GM12878 (cell line): ENCODE data around the gene NUAK2. TPM values are rescaled to one million over a fixed set of nuclear protein-coding genes. Genes with fewer than 3 reads are reported as not detected.

Experiments used
- BRCA1 ChIP-seq: IDR thresholded peaks from 2 replicates; pipeline ENCODE4 v1.6.1; 2011; ENCODE audit warnings: low read depth, low read length, improper control_type of control experiment
- EZH2 ChIP-seq: IDR thresholded peaks from 2 replicates; pipeline ENCODE4 v1.6.1; 2012; ENCODE audit warnings: low read depth, mild to moderate bottlenecking, control low read depth, inconsistent platforms, low read length, borderline replicate concordance; ENCODE audit not compliant: control insufficient read depth
- HDAC2 ChIP-seq: fragments of 200-600 bp; sonication (generic); IDR thresholded peaks from 2 replicates; pipeline ENCODE4 v1.6.1; 2017
- IKZF1 ChIP-seq: fragments of 450-650 bp; conservative IDR thresholded peaks from 2 replicates; pipeline ENCODE4 v1.6.1; 2017; ENCODE audit warnings: antibody characterized with exemption, mild to moderate bottlenecking
- KLF5 ChIP-seq: fragments of 450-650 bp; IDR thresholded peaks from 2 replicates; pipeline ENCODE4 v1.6.1; 2014; ENCODE audit warnings: mild to moderate bottlenecking; ENCODE audit not compliant: partially characterized antibody
- MEF2B ChIP-seq: fragments of 450-650 bp; IDR thresholded peaks from 2 replicates; pipeline ENCODE4 v1.6.1; 2018; ENCODE audit warnings: mild to moderate bottlenecking, moderate library complexity; ENCODE audit not compliant: partially characterized antibody, poor library complexity, severe bottlenecking
- MYB ChIP-seq: fragments of 150-350 bp; IDR thresholded peaks from 2 replicates; pipeline ENCODE4 v1.6.1; 2014; ENCODE audit warnings: mild to moderate bottlenecking, low read depth, low read length, borderline replicate concordance
- NFYA ChIP-seq: IDR thresholded peaks from 2 replicates; pipeline ENCODE4 v1.6.1; 2011; ENCODE audit warnings: low read depth, mild to moderate bottlenecking, low read length, improper control_type of control experiment, borderline replicate concordance
- NFYB ChIP-seq: IDR thresholded peaks from 2 replicates; pipeline ENCODE4 v1.6.1; 2011; ENCODE audit warnings: low read depth, mild to moderate bottlenecking, low read length, improper control_type of control experiment, moderate library complexity; ENCODE audit not compliant: insufficient read depth
- POU2F2 ChIP-seq: IDR thresholded peaks from 3 replicates; pipeline ENCODE4 v1.6.1; 2011; ENCODE audit warnings: low read depth, mild to moderate bottlenecking, low read length, borderline replicate concordance
- RCOR1 ChIP-seq: conservative IDR thresholded peaks from 2 replicates; pipeline ENCODE4 v1.6.1; 2012; ENCODE audit warnings: low read depth, low read length, improper control_type of control experiment
- RFX5 ChIP-seq: IDR thresholded peaks from 2 replicates; pipeline ENCODE4 v1.6.1; 2011; ENCODE audit warnings: low read depth, low read length, improper control_type of control experiment
- SMAD1 ChIP-seq: fragments of 450-650 bp; IDR thresholded peaks from 2 replicates; pipeline ENCODE4 v1.6.1; 2018; ENCODE audit warnings: mild to moderate bottlenecking, low read depth; ENCODE audit not compliant: partially characterized antibody
- SP1 ChIP-seq: IDR thresholded peaks from one replicate; pipeline ENCODE4 v1.6.1; 2011; ENCODE audit warnings: low read depth, low read length
- SRF ChIP-seq, 2 experiments: IDR thresholded peaks; 2 replicates each; pipeline ENCODE4 v1.6.1; 2011; ENCODE audit warnings: low read depth in 2 of 2, low read length in 2 of 2, mild to moderate bottlenecking in 1 of 2, moderate library complexity in 1 of 2
- YBX1 ChIP-seq: fragments of 450-650 bp; IDR thresholded peaks from 2 replicates; pipeline ENCODE4 v1.6.1; 2016; ENCODE audit warnings: antibody characterized with exemption
- polyA plus RNA-seq, 11 experiments: library from polyadenylated mRNA; depleted of rRNA in 4 of 11; unstranded in 6 of 11; stranded (reverse) in 5 of 11; fragments of >200 nt; fragmentation: Nextera tagmentation in 4 of 11; fragmentation: Illumina TruSeq in 1 of 11; extraction: Ambion mirVana in 4 of 11; extraction: Trizol in 1 of 11; gene quantifications; 1 replicate in 1 of 11; 2 replicates in 10 of 11; pipeline versions ENCODE4 v1.2.1 to v1.2.3, GENCODE V29; 2011 to 2016; ENCODE audit warnings: inconsistent platforms in 2 of 11, missing spikeins in 2 of 11, low read depth in 1 of 11
- total RNA-seq, 4 experiments: library from RNA; depleted of rRNA in 3 of 4; stranded (reverse); fragments of >200 nt in 3 of 4; fragmentation: Illumina TruSeq in 1 of 4; extraction: Trizol in 1 of 4; gene quantifications; 2 replicates each; pipeline versions ENCODE4 v1.2.1 to v1.2.3, GENCODE V29; 2013 to 2021
- TF ChIP-seq, protein P1 (sequence below): IDR thresholded peaks from 2 replicates; pipeline ENCODE4 v1.6.1; 2011; ENCODE audit warnings: low read depth, mild to moderate bottlenecking, low read length, moderate library complexity, borderline replicate concordance; ENCODE audit errors: extremely low read depth
- TF ChIP-seq, protein P2 (sequence below), 3 experiments: IDR thresholded peaks in 2 of 3; conservative IDR thresholded peaks in 1 of 3; 2 replicates each; pipeline ENCODE4 v1.5.1; 2011; ENCODE audit warnings: low read depth in 3 of 3, low read length in 3 of 3, mild to moderate bottlenecking in 3 of 3, control low read depth in 2 of 3, moderate library complexity in 2 of 3, inconsistent platforms in 1 of 3, mixed read lengths in 1 of 3; ENCODE audit not compliant: control insufficient read depth in 2 of 3, insufficient read depth in 1 of 3; ENCODE audit errors: extremely low read depth in 1 of 3
- TF ChIP-seq, protein P3 (sequence below): fragments of 450-650 bp; IDR thresholded peaks from 2 replicates; pipeline ENCODE4 v1.6.1; 2017; ENCODE audit warnings: mild to moderate bottlenecking, moderate library complexity
- TF ChIP-seq, protein P4 (sequence below): IDR thresholded peaks from 2 replicates; pipeline ENCODE4 v1.6.1; 2012; ENCODE audit warnings: low read depth, low read length, improper control_type of control experiment
- TF ChIP-seq, protein P5 (sequence below): IDR thresholded peaks from 2 replicates; pipeline ENCODE4 v1.6.1; 2012; ENCODE audit warnings: low read length, inconsistent platforms

NUAK2 gene
- total and polyA plus RNA-seq, 10 of the 15 experiments (the other 5 are each of a cell fraction or from before 2014, with no cell fraction given), result 0.27 to 3.0 (median 1.2) TPM

DNA sequence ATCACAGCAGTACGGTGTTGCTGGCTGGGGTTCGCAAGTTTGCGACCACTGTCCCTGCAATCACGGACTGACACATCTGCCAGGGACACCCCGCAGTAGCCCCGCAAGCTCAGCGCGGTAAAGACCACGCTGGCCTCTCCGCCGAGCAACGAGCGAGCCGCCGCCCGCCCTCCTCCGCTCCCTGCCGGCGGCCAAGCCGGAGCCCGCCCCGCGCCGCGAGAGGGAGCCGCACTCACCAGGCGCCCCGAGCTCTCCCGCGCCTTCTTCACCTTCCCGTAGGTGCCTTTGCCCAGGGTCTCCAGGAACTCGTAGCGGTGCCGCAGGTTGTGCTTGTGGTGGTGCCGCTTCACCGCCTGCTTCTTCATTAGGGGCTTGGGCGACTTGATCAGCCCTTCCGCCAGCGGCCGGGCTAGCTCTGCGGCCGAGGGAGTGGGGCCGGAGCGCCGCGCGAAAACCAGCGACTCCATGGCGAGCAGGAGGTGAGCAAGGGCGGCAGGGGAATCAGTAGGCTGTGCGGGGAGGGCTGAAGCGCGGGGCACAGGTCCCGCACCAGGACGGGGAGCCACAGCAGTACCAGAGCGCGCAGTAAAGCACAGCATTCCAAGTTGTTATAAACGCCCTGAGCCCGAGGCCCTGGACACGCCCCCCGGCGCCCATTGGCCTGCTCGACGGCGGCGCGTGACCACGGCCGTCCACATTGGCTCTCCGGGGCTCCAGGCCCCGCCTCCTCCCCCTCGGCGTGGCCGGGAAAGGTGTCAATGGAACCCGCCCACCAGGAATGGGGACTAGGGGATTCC is at the start of gene NUAK2 (continued):
- no peak for TF ChIP-seq SRF (IDR thresholded peaks at IDR 0.05; ENCODE audit: low read depth in 2 of 2, low read length in 2 of 2)
- TF ChIP-seq KLF5, result no peak
- TF ChIP-seq, protein P1, sequence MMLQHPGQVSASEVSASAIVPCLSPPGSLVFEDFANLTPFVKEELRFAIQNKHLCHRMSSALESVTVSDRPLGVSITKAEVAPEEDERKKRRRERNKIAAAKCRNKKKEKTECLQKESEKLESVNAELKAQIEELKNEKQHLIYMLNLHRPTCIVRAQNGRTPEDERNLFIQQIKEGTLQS, result no peak
- TF ChIP-seq RCOR1, result no peak
- peak; percentile 69 for TF ChIP-seq IKZF1
- TF ChIP-seq YBX1, result no peak
- peak; percentile 79 for TF ChIP-seq SP1
- TF ChIP-seq POU2F2, result no peak
- TF ChIP-seq SMAD1, result no peak
- TF ChIP-seq, protein P2, sequence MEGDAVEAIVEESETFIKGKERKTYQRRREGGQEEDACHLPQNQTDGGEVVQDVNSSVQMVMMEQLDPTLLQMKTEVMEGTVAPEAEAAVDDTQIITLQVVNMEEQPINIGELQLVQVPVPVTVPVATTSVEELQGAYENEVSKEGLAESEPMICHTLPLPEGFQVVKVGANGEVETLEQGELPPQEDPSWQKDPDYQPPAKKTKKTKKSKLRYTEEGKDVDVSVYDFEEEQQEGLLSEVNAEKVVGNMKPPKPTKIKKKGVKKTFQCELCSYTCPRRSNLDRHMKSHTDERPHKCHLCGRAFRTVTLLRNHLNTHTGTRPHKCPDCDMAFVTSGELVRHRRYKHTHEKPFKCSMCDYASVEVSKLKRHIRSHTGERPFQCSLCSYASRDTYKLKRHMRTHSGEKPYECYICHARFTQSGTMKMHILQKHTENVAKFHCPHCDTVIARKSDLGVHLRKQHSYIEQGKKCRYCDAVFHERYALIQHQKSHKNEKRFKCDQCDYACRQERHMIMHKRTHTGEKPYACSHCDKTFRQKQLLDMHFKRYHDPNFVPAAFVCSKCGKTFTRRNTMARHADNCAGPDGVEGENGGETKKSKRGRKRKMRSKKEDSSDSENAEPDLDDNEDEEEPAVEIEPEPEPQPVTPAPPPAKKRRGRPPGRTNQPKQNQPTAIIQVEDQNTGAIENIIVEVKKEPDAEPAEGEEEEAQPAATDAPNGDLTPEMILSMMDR (IDR thresholded peaks at IDR 0.05 in 2 of 3, conservative IDR thresholded peaks at IDR 0.05 in 1 of 3; ENCODE audit: control insufficient read depth in 2 of 3, extremely low read depth in 1 of 3, insufficient read depth in 1 of 3, low read depth in 3 of 3, low read length in 3 of 3), result peak in 1 of 3 experiments; percentile 21; a peak in 1 of 6 replicates
- no peak for TF ChIP-seq BRCA1
- 0 out of 2 replicates have a peak, but pooled peaks have one; percentile 43 for TF ChIP-seq RFX5
- TF ChIP-seq, protein P3, sequence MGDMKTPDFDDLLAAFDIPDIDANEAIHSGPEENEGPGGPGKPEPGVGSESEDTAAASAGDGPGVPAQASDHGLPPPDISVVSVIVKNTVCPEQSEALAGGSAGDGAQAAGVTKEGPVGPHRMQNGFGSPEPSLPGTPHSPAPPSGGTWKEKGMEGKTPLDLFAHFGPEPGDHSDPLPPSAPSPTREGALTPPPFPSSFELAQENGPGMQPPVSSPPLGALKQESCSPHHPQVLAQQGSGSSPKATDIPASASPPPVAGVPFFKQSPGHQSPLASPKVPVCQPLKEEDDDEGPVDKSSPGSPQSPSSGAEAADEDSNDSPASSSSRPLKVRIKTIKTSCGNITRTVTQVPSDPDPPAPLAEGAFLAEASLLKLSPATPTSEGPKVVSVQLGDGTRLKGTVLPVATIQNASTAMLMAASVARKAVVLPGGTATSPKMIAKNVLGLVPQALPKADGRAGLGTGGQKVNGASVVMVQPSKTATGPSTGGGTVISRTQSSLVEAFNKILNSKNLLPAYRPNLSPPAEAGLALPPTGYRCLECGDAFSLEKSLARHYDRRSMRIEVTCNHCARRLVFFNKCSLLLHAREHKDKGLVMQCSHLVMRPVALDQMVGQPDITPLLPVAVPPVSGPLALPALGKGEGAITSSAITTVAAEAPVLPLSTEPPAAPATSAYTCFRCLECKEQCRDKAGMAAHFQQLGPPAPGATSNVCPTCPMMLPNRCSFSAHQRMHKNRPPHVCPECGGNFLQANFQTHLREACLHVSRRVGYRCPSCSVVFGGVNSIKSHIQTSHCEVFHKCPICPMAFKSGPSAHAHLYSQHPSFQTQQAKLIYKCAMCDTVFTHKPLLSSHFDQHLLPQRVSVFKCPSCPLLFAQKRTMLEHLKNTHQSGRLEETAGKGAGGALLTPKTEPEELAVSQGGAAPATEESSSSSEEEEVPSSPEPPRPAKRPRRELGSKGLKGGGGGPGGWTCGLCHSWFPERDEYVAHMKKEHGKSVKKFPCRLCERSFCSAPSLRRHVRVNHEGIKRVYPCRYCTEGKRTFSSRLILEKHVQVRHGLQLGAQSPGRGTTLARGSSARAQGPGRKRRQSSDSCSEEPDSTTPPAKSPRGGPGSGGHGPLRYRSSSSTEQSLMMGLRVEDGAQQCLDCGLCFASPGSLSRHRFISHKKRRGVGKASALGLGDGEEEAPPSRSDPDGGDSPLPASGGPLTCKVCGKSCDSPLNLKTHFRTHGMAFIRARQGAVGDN, result no peak; the same call in 1 of the 2 replicates
- TF ChIP-seq NFYB, result peak; percentile 89
- TF ChIP-seq, protein P4, sequence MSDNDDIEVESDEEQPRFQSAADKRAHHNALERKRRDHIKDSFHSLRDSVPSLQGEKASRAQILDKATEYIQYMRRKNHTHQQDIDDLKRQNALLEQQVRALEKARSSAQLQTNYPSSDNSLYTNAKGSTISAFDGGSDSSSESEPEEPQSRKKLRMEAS, result peak; percentile 33
- TF ChIP-seq, protein P5, sequence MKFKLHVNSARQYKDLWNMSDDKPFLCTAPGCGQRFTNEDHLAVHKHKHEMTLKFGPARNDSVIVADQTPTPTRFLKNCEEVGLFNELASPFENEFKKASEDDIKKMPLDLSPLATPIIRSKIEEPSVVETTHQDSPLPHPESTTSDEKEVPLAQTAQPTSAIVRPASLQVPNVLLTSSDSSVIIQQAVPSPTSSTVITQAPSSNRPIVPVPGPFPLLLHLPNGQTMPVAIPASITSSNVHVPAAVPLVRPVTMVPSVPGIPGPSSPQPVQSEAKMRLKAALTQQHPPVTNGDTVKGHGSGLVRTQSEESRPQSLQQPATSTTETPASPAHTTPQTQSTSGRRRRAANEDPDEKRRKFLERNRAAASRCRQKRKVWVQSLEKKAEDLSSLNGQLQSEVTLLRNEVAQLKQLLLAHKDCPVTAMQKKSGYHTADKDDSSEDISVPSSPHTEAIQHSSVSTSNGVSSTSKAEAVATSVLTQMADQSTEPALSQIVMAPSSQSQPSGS, result no peak
- TF ChIP-seq MYB, result no peak
- TF ChIP-seq NFYA, result no peak
- no peak for TF ChIP-seq MEF2B
- TF ChIP-seq EZH2, result no peak
- TF ChIP-seq HDAC2, result no peak
